HAP-1 (cell line): ENCODE data around the gene ATP6V1B1.
"Not testable (repeated sequence)": the region's sequence is repeated elsewhere in the genome, so short reads cannot be mapped to it uniquely, and the experiment has no call there.

ENCODE experiments used
- DNase-seq, 2 experiments: peaks; one replicate each; pipeline ENCODE4 v3.0.0-alpha.2; 2016 to 2020; ENCODE audit warnings: low spot score in 2 of 2
- H3K27me3 ChIP-seq: fragments of 250-450 bp; sonication (Bioruptor Pico); 2 replicates; pipeline ENCODE4 v1.5.1; 2020; ENCODE audit warnings: low read depth, mild to moderate bottlenecking, moderate library complexity
- H3K36me3 ChIP-seq: fragments of 250-450 bp; sonication (Bioruptor Pico); replicated peaks from 2 replicates; pipeline ENCODE4 v1.5.1; 2020; ENCODE audit warnings: mild to moderate bottlenecking
- H3K4me1 ChIP-seq: fragments of 250-450 bp; sonication (Bioruptor Pico); 2 replicates; pipeline ENCODE4 v1.5.1; 2020; ENCODE audit warnings: mild to moderate bottlenecking
- H3K4me3 ChIP-seq: fragments of 250-450 bp; sonication (Bioruptor Pico); 2 replicates; pipeline ENCODE4 v1.5.1; 2020; ENCODE audit warnings: mild to moderate bottlenecking, moderate library complexity
- H3K9me3 ChIP-seq: fragments of 250-450 bp; sonication (Bioruptor Pico); 2 replicates; pipeline ENCODE4 v1.5.1; 2020; ENCODE audit warnings: mild to moderate bottlenecking, moderate library complexity
- in situ Hi-C: fragments of 300-500 bp; cut with MboI; formaldehyde crosslinking; loops from 3 replicates; pipeline ENCODE4 v1.14.3; 2020; ENCODE audit warnings: low sequenced_read_pairs, inconsistent platforms, mixed read lengths

ATP6V1B1 gene

GRCh38 chr2:71006323-71006722, 70.6 kb downstream of the ATP6V1B1 start:
- DNase-seq = no peak
- Histone ChIP-seq H3K4me1 (peaks cover 6% of the 10 kb centered on the region), H3K27me3 (peaks cover 6% of the 10 kb centered on the region), H3K4me3 (no peak overlapping the region), H3K36me3 (no peaks in the 10 kb centered on the region), H3K9me3 (no peaks in the 10 kb centered on the region)
- in situ Hi-C loops = no loop called here

- in situ Hi-C loops = no loop called here
- H3K4me3 ChIP-seq = no peak overlapping the region
Measured at GRCh38 chr2:71006955-71007799, 71.5 kb downstream of the ATP6V1B1 start.

GRCh38 chr2:71008342-71008741, 72.6 kb downstream of the ATP6V1B1 start:
- H3K4me3 ChIP-seq = no peak overlapping the region
- in situ Hi-C loops = no loop called here
- no peaks in the 10 kb centered on the region for H3K9me3 ChIP-seq

More at GRCh38 chr2:71006955-71007799, 71.5 kb downstream of the ATP6V1B1 start:
- no peaks in the 10 kb centered on the region for H3K4me1 ChIP-seq
- H3K36me3 ChIP-seq = no peaks in the 10 kb centered on the region
- no peak for DNase-seq
- H3K27me3 ChIP-seq = peaks cover 8% of the 10 kb centered on the region
- no peaks in the 10 kb centered on the region for H3K9me3 ChIP-seq

GRCh38 chr2:71011786-71012185, 76.1 kb downstream of the ATP6V1B1 start:
- H3K9me3 ChIP-seq, H3K4me3 ChIP-seq, H3K36me3 ChIP-seq, DNase-seq, H3K4me1 ChIP-seq, in situ Hi-C loops: not testable (repeated sequence)
- peaks cover 18% of the 10 kb centered on the region for H3K27me3 ChIP-seq

More at GRCh38 chr2:71008342-71008741, 72.6 kb downstream of the ATP6V1B1 start:
- no peaks in the 10 kb centered on the region for H3K36me3 ChIP-seq
- no peaks in the 10 kb centered on the region for H3K4me1 ChIP-seq
- no peak for DNase-seq
- H3K27me3 ChIP-seq = peaks cover 13% of the 10 kb centered on the region
